ENCODE results near the gene TNIP2.

- TF ChIP-seq POLR2AphosphoS5 (IDR thresholded peaks at IDR 0.05; ENCODE audit: low read depth, low read length) = no peak
- no peak for TF ChIP-seq POLR2A (IDR thresholded peaks at IDR 0.05; ENCODE audit: low read depth, low read length)
- no peak for TF ChIP-seq TAF1 (IDR thresholded peaks at IDR 0.05; ENCODE audit: borderline replicate concordance, low read depth, low read length)
Observed at GRCh38 chr4:2796849-2797544, 40.9 kb upstream of the TNIP2 start.

All from GM12892 (cell line).